Activated CD8-positive, alpha-beta T cell treated with anti-CD3 and anti-CD28 coated beads, Interleukin-2, amount 10 ng/mL, durations not matched to agents 7 days and 5 days (primary cell): ENCODE data around the gene PHOX2A. TPM values are rescaled to one million over a fixed set of nuclear protein-coding genes. Genes with fewer than 3 reads are reported as not detected.
"Not testable (repeated sequence)": the region's sequence is repeated elsewhere in the genome, so short reads cannot be mapped to it uniquely, and the experiment has no call there.

ENCODE experiments used
- ATAC-seq: fragments of 150-1000 bp; cut with Tn5 transposase; one replicate; pipeline ENCODE4 v1.10.0; 2021; ENCODE audit warnings: moderate library complexity
- CTCF ChIA-PET: fragments of 350-600 bp; sonication (Branson Sonifier 250); formaldehyde crosslinking; loops from one replicate; lab custom pipeline; 2021; ENCODE audit warnings: antibody characterized with exemption; lab: Charles Lee
- POLR2A ChIA-PET: fragments of 350-600 bp; sonication (Branson Sonifier 250); formaldehyde crosslinking; loops from one replicate; lab custom pipeline; 2021; ENCODE audit warnings: antibody characterized with exemption; lab: Charles Lee
- DNase-seq: peaks from one replicate; pipeline ENCODE4 v3.0.0-alpha.2; 2020
- H3K27ac Mint-ChIP-seq: one replicate; pipeline ENCODE4 v1.8.0; 2021; ENCODE audit warnings: mild to moderate bottlenecking, mixed read lengths
- H3K27me3 Mint-ChIP-seq: one replicate; pipeline ENCODE4 v1.8.0; 2021; ENCODE audit warnings: low read depth, mixed read lengths
- H3K36me3 Mint-ChIP-seq: one replicate; pipeline ENCODE4 v1.8.0; 2021; ENCODE audit warnings: low read depth, mixed read lengths
- H3K4me1 Mint-ChIP-seq: one replicate; pipeline ENCODE4 v1.8.0; 2021; ENCODE audit warnings: low read depth, mixed read lengths
- H3K4me3 Mint-ChIP-seq: one replicate; pipeline ENCODE4 v1.8.0; 2021; ENCODE audit warnings: mild to moderate bottlenecking, mixed read lengths
- H3K9me3 Mint-ChIP-seq: one replicate; pipeline ENCODE4 v1.8.0; 2022; ENCODE audit warnings: mixed read lengths; ENCODE audit not compliant: insufficient read depth
- total RNA-seq, 2 experiments: library from RNA; stranded (reverse); gene quantifications; one replicate each; pipeline ENCODE4 v1.2.3, GENCODE V29; 2021

The PHOX2A gene
- total RNA-seq, 2 experiments from 2014 or later = not detected

- Mint-ChIP-seq H3K27me3 (peaks cover 32% of the 10 kb centered on the region), H3K36me3 (no peaks in the 10 kb centered on the region), H3K27ac (no peak overlapping the region), H3K4me1 (no peaks in the 10 kb centered on the region), H3K9me3 (peaks cover 14% of the 10 kb centered on the region), H3K4me3 (no peak overlapping the region)
- ChIA-PET CTCF (interaction anchor here (1.1 kb wide), 1 partner anchor 222 kb away, joined by 3 read pairs; no protein-coding TSS in a partner anchor), POLR2A (no interaction called here)
- ATAC-seq (no peak), DNase-seq (no peak)
Observed at GRCh38 chr11:72209101-72209500, 34.9 kb downstream of the PHOX2A start.

- H3K36me3 Mint-ChIP-seq = no peaks in the 10 kb centered on the region
- no peak for ATAC-seq
- H3K4me1 Mint-ChIP-seq = no peaks in the 10 kb centered on the region
- peaks cover 31% of the 10 kb centered on the region for H3K27me3 Mint-ChIP-seq
- POLR2A ChIA-PET = no interaction called here
- no peak for DNase-seq
- CTCF ChIA-PET = interaction anchor here (0.7 to 1.6 kb wide), 3 partner anchors 24 to 223 kb away, joined by 3 to 4 read pairs (median 3); no protein-coding TSS in a partner anchor
- no peak overlapping the region for H3K27ac Mint-ChIP-seq
- H3K4me3 Mint-ChIP-seq = no peak overlapping the region
- H3K9me3 Mint-ChIP-seq = peaks cover 14% of the 10 kb centered on the region
Observed at GRCh38 chr11:72208281-72208680, 35.7 kb downstream of the PHOX2A start.

- Mint-ChIP-seq H3K27me3 (peaks cover 26% of the 10 kb centered on the region), H3K9me3 (peaks cover 14% of the 10 kb centered on the region)
- POLR2A ChIA-PET = interaction anchor here (0.6 kb wide), 1 partner anchor 145 kb away, joined by 3 read pairs; no protein-coding TSS in a partner anchor
- H3K27ac Mint-ChIP-seq, H3K4me3 Mint-ChIP-seq, H3K4me1 Mint-ChIP-seq, H3K36me3 Mint-ChIP-seq, DNase-seq, CTCF ChIA-PET, ATAC-seq: not testable (repeated sequence)
Observed at GRCh38 chr11:72206794-72207193, 37.2 kb downstream of the PHOX2A start.

- Mint-ChIP-seq H3K36me3 (no peaks in the 10 kb centered on the region), H3K27ac (no peak overlapping the region), H3K9me3 (peaks cover 8% of the 10 kb centered on the region), H3K4me1 (peaks cover 4% of the 10 kb centered on the region), H3K4me3 (no peak overlapping the region), H3K27me3 (peaks cover 19% of the 10 kb centered on the region)
- no peak for ATAC-seq
- POLR2A ChIA-PET = no interaction called here
- CTCF ChIA-PET = no interaction called here
- no peak for DNase-seq
Observed at GRCh38 chr11:72204886-72205285, 39.1 kb downstream of the PHOX2A start.

GRCh38 chr11:72203163-72203562 is 40.8 kb downstream of the PHOX2A start:
- Mint-ChIP-seq H3K27ac (no peak overlapping the region), H3K4me1 (peaks cover 4% of the 10 kb centered on the region), H3K9me3 (no peaks in the 10 kb centered on the region), H3K27me3 (peaks cover 6% of the 10 kb centered on the region), H3K4me3 (no peak overlapping the region), H3K36me3 (no peaks in the 10 kb centered on the region)
- no peak for DNase-seq
- ChIA-PET POLR2A (no interaction called here), CTCF (no interaction called here)
- no peak for ATAC-seq

GRCh38 chr11:72202571-72202970 is 41.4 kb downstream of the PHOX2A start:
- ATAC-seq = no peak
- DNase-seq = no peak
- ChIA-PET CTCF (no interaction called here), POLR2A (no interaction called here)
- H3K9me3 Mint-ChIP-seq = no peaks in the 10 kb centered on the region
- H3K27me3 Mint-ChIP-seq = peaks cover 6% of the 10 kb centered on the region
- H3K4me3 Mint-ChIP-seq = no peak overlapping the region
- peaks cover 4% of the 10 kb centered on the region for H3K4me1 Mint-ChIP-seq
- no peaks in the 10 kb centered on the region for H3K36me3 Mint-ChIP-seq
- no peak overlapping the region for H3K27ac Mint-ChIP-seq

- H3K9me3 Mint-ChIP-seq, CTCF ChIA-PET, H3K36me3 Mint-ChIP-seq, H3K4me1 Mint-ChIP-seq, ATAC-seq, H3K4me3 Mint-ChIP-seq, DNase-seq, POLR2A ChIA-PET, H3K27ac Mint-ChIP-seq, H3K27me3 Mint-ChIP-seq: not testable (repeated sequence)
Observed at GRCh38 chr11:72201445-72201844, 42.5 kb downstream of the PHOX2A start.

- no peak overlapping the region for H3K4me3 Mint-ChIP-seq
- no peak for ATAC-seq
- peaks cover 3% of the 10 kb centered on the region for H3K27me3 Mint-ChIP-seq
- no peak overlapping the region for H3K27ac Mint-ChIP-seq
- no peaks in the 10 kb centered on the region for H3K4me1 Mint-ChIP-seq
- ChIA-PET CTCF (interaction anchor here (1.7 kb wide), 1 partner anchor 52 kb away, joined by 5 read pairs; no protein-coding TSS in a partner anchor), POLR2A (no interaction called here)
- no peaks in the 10 kb centered on the region for H3K9me3 Mint-ChIP-seq
- H3K36me3 Mint-ChIP-seq = no peaks in the 10 kb centered on the region
- DNase-seq = no peak
Observed at GRCh38 chr11:72195518-72196270, 48.3 kb downstream of the PHOX2A start.

GRCh38 chr11:72191961-72192381 is 52.0 kb downstream of the PHOX2A start, which contains the start of gene FOLR1:
Gene FOLR1 (plus strand): TSS chr11:72192140. CDS start chr11:72192174, 34 bp downstream.
- CTCF ChIA-PET = no interaction called here
- peaks cover 3% of the 10 kb centered on the region for H3K27me3 Mint-ChIP-seq
- H3K4me1 Mint-ChIP-seq = no peaks in the 10 kb centered on the region
- POLR2A ChIA-PET = no interaction called here
- DNase-seq = no peak
- H3K27ac Mint-ChIP-seq = no peak within 1 kb of the TSS
- no peaks in the 10 kb centered on the region for H3K9me3 Mint-ChIP-seq
- ATAC-seq = no peak
- no peak within 1 kb of the TSS for H3K4me3 Mint-ChIP-seq
- H3K36me3 Mint-ChIP-seq = no peaks in the 10 kb centered on the region

- Mint-ChIP-seq H3K4me1 (no peaks in the 10 kb centered on the region), H3K27me3 (peaks cover 3% of the 10 kb centered on the region), H3K4me3 (no peak overlapping the region), H3K27ac (peak overlapping the region; percentile 21), H3K9me3 (no peaks in the 10 kb centered on the region), H3K36me3 (no peaks in the 10 kb centered on the region)
- POLR2A ChIA-PET = no interaction called here
- DNase-seq (no peak), ATAC-seq (no peak)
- CTCF ChIA-PET = interaction anchor here (1.4 kb wide), 1 partner anchor 47 kb away, joined by 3 read pairs; no protein-coding TSS in a partner anchor
Observed at GRCh38 chr11:72190631-72191071, 53.3 kb downstream of the PHOX2A start.

GRCh38 chr11:72189455-72190250 is 54.3 kb downstream of the PHOX2A start:
- ChIA-PET CTCF (interaction anchor here (1.0 to 1.4 kb wide), 2 partner anchors 46 to 242 kb away, joined by 3 read pairs; no protein-coding TSS in a partner anchor), POLR2A (no interaction called here)
- no peak overlapping the region for H3K4me3 Mint-ChIP-seq
- H3K4me1 Mint-ChIP-seq = no peaks in the 10 kb centered on the region
- no peaks in the 10 kb centered on the region for H3K27me3 Mint-ChIP-seq
- no peaks in the 10 kb centered on the region for H3K36me3 Mint-ChIP-seq
- DNase-seq (no peak), ATAC-seq (no peak)
- H3K9me3 Mint-ChIP-seq = no peaks in the 10 kb centered on the region
- no peak overlapping the region for H3K27ac Mint-ChIP-seq
